ENCODE measurements around the gene TSPEAR.
"Not testable (repeated sequence)": the region's sequence is repeated elsewhere in the genome, so short reads cannot be mapped to it uniquely, and the experiment has no call there.

TSPEAR gene

GRCh38 chr21:44555200-44555875 lies 156.0 kb downstream of the TSPEAR start:
- DNase-seq (ENCODE audit: low read depth in 1 of 2, low spot score in 1 of 2), result no peak

GRCh38 chr21:44552681-44553080 lies 158.7 kb downstream of the TSPEAR start:
- no peak for DNase-seq (ENCODE audit: low read depth in 1 of 2, low spot score in 1 of 2)

GRCh38 chr21:44552136-44552535 lies 159.2 kb downstream of the TSPEAR start:
- DNase-seq (ENCODE audit: low read depth in 1 of 2, low spot score in 1 of 2), result no peak

GRCh38 chr21:44551340-44551961 lies 159.9 kb downstream of the TSPEAR start, which contains the start of gene KRTAP10-2:
Gene KRTAP10-2, minus strand, starts transcription at chr21:44551505. Its CDS starts 47 bp downstream, at chr21:44551458.
- no peak for DNase-seq (ENCODE audit: low read depth in 1 of 2, low spot score in 1 of 2)

GRCh38 chr21:44550807-44551206 lies 160.6 kb downstream of the TSPEAR start:
- DNase-seq (ENCODE audit: low read depth in 1 of 2, low spot score in 1 of 2), result no peak

- DNase-seq (ENCODE audit: low read depth in 1 of 2, low spot score in 1 of 2), result not testable (repeated sequence)
These were observed 161.1 kb downstream of the TSPEAR start for GRCh38 chr21:44550285-44550684.

GRCh38 chr21:44549525-44550211 lies 161.7 kb downstream of the TSPEAR start:
- DNase-seq (ENCODE audit: low read depth in 1 of 2, low spot score in 1 of 2), result no peak

- DNase-seq (ENCODE audit: low read depth in 1 of 2, low spot score in 1 of 2), result no peak
These were observed 162.4 kb downstream of the TSPEAR start for GRCh38 chr21:44548922-44549321.

GRCh38 chr21:44548381-44548780 lies 163.0 kb downstream of the TSPEAR start:
- DNase-seq (ENCODE audit: low read depth in 1 of 2, low spot score in 1 of 2), result no peak

GRCh38 chr21:44547656-44548331 lies 163.6 kb downstream of the TSPEAR start:
- peak in 1 of 2 donors; percentile 15 for DNase-seq (ENCODE audit: low read depth in 1 of 2, low spot score in 1 of 2)

- no peak for DNase-seq (ENCODE audit: low read depth in 1 of 2, low spot score in 1 of 2)
These were observed 166.8 kb downstream of the TSPEAR start for GRCh38 chr21:44544566-44544965.

GRCh38 chr21:44542716-44543115 lies 168.7 kb downstream of the TSPEAR start:
- no peak for DNase-seq (ENCODE audit: low read depth in 1 of 2, low spot score in 1 of 2)

GRCh38 chr21:44540741-44541288 lies 170.6 kb downstream of the TSPEAR start:
- no peak for DNase-seq (ENCODE audit: low read depth in 1 of 2, low spot score in 1 of 2)

- no peak for DNase-seq (ENCODE audit: low read depth in 1 of 2, low spot score in 1 of 2)
These were observed 171.2 kb downstream of the TSPEAR start, which contains the start of gene KRTAP10-1 for GRCh38 chr21:44539991-44540666. Gene KRTAP10-1, minus strand, starts transcription at chr21:44540195. Its CDS starts 45 bp downstream, at chr21:44540150.

- no peak for DNase-seq (ENCODE audit: low read depth in 1 of 2, low spot score in 1 of 2)
These were observed 172.3 kb downstream of the TSPEAR start for GRCh38 chr21:44539046-44539445.

- DNase-seq (ENCODE audit: low read depth in 1 of 2, low spot score in 1 of 2), result no peak
These were observed 173.2 kb downstream of the TSPEAR start for GRCh38 chr21:44537930-44538911.

- DNase-seq (ENCODE audit: low read depth in 1 of 2, low spot score in 1 of 2), result no peak
These were observed 175.4 kb downstream of the TSPEAR start for GRCh38 chr21:44535963-44536362.

GRCh38 chr21:44534688-44535087 lies 176.7 kb downstream of the TSPEAR start:
- DNase-seq (ENCODE audit: low read depth in 1 of 2, low spot score in 1 of 2), result no peak

GRCh38 chr21:44533891-44534627 lies 177.3 kb downstream of the TSPEAR start:
- DNase-seq (ENCODE audit: low read depth in 1 of 2, low spot score in 1 of 2), result no peak
